NCI-H510A (cell line): ENCODE data around the gene TMEM250.

Experiments
- DNase-seq: peaks from one replicate; lab custom pipeline; 2025; lab: John Stamatoyannopoulos, UW

The TMEM250 gene

GRCh38 chr9:136132512-136133050 is 13.9 kb upstream of the TMEM250 start:
- DNase-seq: no peak

GRCh38 chr9:136131629-136132511 is 13.2 kb upstream of the TMEM250 start:
- no peak for DNase-seq

- DNase-seq: no peak
Measured at GRCh38 chr9:136129176-136129575, 10.5 kb upstream of the TMEM250 start.

GRCh38 chr9:136128436-136128835 is 9.8 kb upstream of the TMEM250 start:
- DNase-seq: no peak

- no peak for DNase-seq
Measured at GRCh38 chr9:136127313-136127712, 8.6 kb upstream of the TMEM250 start.

- DNase-seq: no peak
Measured at GRCh38 chr9:136124976-136125692, 6.5 kb upstream of the TMEM250 start.

- DNase-seq: peak; percentile 40
Measured at GRCh38 chr9:136122425-136123383, 4.0 kb upstream of the TMEM250 start.

- no peak for DNase-seq
Measured at GRCh38 chr9:136121801-136122200, 3.1 kb upstream of the TMEM250 start.

- DNase-seq: no peak
Measured at GRCh38 chr9:136120438-136120844, 1.8 kb upstream of the TMEM250 start.

- no peak for DNase-seq
Measured at GRCh38 chr9:136119883-136120393, 1.3 kb upstream of the TMEM250 start.

- no peak for DNase-seq
Measured at GRCh38 chr9:136119061-136119882, 597 bp upstream of the TMEM250 start.

- no peak for DNase-seq
Measured at GRCh38 chr9:136117916-136118319, 757 bp downstream of the TMEM250 start.

- DNase-seq: no peak
Measured at GRCh38 chr9:136117291-136117915, 1.3 kb downstream of the TMEM250 start.

GRCh38 chr9:136116360-136117098 is 2.1 kb downstream of the TMEM250 start:
- no peak for DNase-seq

- DNase-seq: no peak
Measured at GRCh38 chr9:136115641-136116359, 2.9 kb downstream of the TMEM250 start.

- no peak for DNase-seq
Measured at GRCh38 chr9:136115206-136115605, 3.5 kb downstream of the TMEM250 start.

- DNase-seq: no peak
Measured at GRCh38 chr9:136114610-136115009, 4.1 kb downstream of the TMEM250 start.

- DNase-seq: no peak
Measured at GRCh38 chr9:136112541-136112940, 6.1 kb downstream of the TMEM250 start.

- no peak for DNase-seq
Measured at GRCh38 chr9:136111910-136112309, 6.8 kb downstream of the TMEM250 start.
